ENCODE data around the gene TBC1D24. TPM values are rescaled to one million over a fixed set of nuclear protein-coding genes. Genes with fewer than 3 reads are reported as not detected.

TBC1D24 gene
- total and polyA plus RNA-seq, 7 donors = 3.2 to 8.9 (median 6.0) TPM

DNA sequence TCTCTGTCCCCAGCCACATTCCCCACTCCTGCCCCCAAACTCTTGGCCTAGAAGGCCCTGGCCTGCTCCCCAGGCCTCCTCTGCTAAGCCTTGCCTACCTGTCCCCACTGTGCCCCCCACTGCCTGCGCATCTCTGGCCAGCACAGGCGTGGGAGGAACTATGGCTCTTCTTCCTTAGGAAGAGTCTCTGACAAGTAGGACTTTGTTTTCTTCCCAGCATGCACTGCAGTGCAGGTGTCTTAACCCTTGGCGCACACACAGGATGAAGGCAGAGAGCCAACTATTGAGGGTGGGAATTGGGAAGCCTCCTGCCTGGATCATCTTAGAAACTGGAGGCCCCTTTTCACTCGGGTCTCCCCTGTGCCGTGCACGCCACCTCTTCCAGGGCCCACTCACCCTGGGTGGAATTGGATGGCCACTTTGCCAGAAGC is 48.9 kb downstream of the TBC1D24 start:
- Histone ChIP-seq H3K4me3 (no peak overlapping the region), H3K4me1 (peaks cover 21% of the 10 kb centered on the region), H3K9me3 (no peaks in the 10 kb centered on the region), H3K27ac (no peak overlapping the region), H3K27me3 (ENCODE audit: insufficient read depth in 3 of 3, low read length in 2 of 3) (no peaks in the 10 kb centered on the region), H3K36me3 (ENCODE audit: insufficient read depth in 1 of 2, low read depth in 1 of 2) (peaks cover 0 to 66% of the 10 kb centered on the region in 2 donors)
- ATAC-seq (no peak), DNase-seq (no peak)
- TF ChIP-seq, protein P1, sequence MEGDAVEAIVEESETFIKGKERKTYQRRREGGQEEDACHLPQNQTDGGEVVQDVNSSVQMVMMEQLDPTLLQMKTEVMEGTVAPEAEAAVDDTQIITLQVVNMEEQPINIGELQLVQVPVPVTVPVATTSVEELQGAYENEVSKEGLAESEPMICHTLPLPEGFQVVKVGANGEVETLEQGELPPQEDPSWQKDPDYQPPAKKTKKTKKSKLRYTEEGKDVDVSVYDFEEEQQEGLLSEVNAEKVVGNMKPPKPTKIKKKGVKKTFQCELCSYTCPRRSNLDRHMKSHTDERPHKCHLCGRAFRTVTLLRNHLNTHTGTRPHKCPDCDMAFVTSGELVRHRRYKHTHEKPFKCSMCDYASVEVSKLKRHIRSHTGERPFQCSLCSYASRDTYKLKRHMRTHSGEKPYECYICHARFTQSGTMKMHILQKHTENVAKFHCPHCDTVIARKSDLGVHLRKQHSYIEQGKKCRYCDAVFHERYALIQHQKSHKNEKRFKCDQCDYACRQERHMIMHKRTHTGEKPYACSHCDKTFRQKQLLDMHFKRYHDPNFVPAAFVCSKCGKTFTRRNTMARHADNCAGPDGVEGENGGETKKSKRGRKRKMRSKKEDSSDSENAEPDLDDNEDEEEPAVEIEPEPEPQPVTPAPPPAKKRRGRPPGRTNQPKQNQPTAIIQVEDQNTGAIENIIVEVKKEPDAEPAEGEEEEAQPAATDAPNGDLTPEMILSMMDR (IDR thresholded peaks at IDR 0.05) = no peak
- WGBS, 3 donors = 88 to 91% (median 89%) methylated on average over 6 of the region's 6 CpGs
- intact Hi-C loops (cut with DNase I) = no loop called here

DNA sequence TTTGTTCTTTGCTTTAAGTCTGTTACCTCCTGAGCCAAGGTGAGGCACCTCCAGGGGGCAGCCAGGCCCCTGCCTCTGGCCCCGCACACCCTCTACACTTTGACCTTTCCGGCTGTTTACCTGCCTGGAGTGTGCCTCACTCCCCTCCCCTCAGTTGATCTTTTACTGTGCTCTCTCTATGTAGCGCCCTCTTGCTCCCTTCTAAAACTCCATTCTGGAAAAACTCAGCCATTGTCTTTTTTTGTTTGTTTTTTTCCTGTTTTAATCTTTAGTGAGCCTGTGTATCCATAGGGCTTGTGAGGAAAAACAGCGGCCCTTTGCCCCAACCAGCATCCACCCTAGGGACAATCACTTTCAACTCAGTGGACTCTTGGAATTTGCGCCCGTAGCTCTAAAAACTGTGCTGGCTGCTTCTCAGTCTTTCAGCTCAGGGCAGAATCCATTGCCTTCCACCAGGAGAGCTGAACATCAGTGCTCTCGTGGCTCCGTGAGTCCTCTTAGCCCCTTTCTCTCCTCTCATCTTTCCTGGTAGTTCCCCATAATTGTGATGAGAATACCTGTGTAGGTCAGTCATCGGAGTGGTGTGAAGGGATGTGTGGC is 49.5 kb downstream of the TBC1D24 start:
- Histone ChIP-seq H3K4me3 (no peak overlapping the region), H3K27ac (no peak overlapping the region), H3K27me3 (ENCODE audit: insufficient read depth in 3 of 3, low read length in 2 of 3) (no peaks in the 10 kb centered on the region), H3K36me3 (ENCODE audit: insufficient read depth in 1 of 2, low read depth in 1 of 2) (peaks cover 0 to 69% of the 10 kb centered on the region in 2 donors), H3K4me1 (peaks cover 15% of the 10 kb centered on the region), H3K9me3 (no peaks in the 10 kb centered on the region)
- DNase-seq = no peak
- TF ChIP-seq, protein P1 (IDR thresholded peaks at IDR 0.05) = no peak
- intact Hi-C loops (cut with DNase I) = no loop called here
- no peak for ATAC-seq
- WGBS, 3 donors = 95 to 96% (median 96%) methylated on average over 9 of the region's 9 CpGs

DNA sequence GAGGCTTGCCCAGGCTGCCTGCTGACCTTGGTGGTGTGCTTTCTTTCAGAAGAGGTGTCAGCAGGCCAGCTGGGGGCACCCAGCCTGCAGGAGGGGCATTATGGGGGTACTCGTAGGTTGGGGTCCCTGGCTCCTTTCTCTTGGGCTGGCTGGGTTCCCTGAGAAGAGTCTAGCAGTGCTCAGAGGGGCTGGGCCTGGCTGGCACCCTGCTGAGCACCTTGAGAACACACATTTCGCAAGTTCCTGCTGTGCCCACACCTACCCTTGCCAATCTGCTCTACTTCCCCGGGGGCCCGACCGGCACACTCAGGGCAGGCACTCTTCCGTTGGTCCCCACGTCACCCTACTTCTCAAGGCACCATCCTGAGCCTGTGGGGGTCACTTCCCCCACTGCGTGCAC is 51.2 kb downstream of the TBC1D24 start:
- peaks cover 0 to 68% of the 10 kb centered on the region in 2 donors for H3K36me3 ChIP-seq (ENCODE audit: insufficient read depth in 1 of 2, low read depth in 1 of 2)
- 89 to 92% (median 90%) methylated on average over 8 of the region's 8 CpGs for WGBS, 3 donors

DNA sequence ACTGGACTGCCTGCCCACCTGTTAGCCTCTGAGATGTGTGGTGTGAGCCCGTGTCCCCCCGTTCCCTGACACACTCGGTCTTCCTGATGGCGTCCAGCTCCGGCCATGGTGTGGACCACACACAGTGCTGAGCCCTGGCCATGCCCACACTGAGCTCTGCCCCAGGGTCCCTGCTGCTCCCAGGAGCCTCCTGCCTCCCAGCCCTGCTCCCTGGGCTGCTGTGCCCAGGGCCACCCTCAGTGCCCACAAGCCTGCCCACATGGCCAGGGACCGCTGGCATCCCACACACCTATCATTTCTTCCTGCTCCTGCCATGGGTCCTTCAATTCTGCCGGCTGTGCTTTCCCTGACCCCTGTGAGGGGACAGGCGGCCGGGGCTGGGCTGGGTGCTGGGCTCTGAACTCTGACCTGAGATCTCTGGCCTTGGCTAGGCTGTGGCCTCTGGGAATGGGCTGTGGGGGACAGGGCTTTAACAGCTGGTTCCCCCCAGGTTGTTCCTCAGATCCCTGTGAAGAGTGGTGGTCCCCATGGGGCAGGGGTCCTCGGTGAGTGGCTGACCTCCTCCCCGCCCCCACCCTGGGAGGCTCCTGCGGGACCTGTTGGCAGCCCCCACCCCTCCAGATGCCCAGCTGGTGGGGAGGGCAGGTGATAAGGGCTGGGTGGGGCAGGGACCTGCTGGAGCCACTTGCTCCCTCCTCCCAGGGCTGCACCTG is 52.3 kb downstream of the TBC1D24 start:
- Histone ChIP-seq H3K9me3 (no peaks in the 10 kb centered on the region), H3K27ac (no peak overlapping the region), H3K4me1 (peaks cover 7% of the 10 kb centered on the region), H3K4me3 (no peak overlapping the region), H3K27me3 (ENCODE audit: insufficient read depth in 3 of 3, low read length in 2 of 3) (no peaks in the 10 kb centered on the region), H3K36me3 (ENCODE audit: insufficient read depth in 1 of 2, low read depth in 1 of 2) (peaks cover 0 to 65% of the 10 kb centered on the region in 2 donors)
- intact Hi-C loops (cut with DNase I) = no loop called here
- ATAC-seq (no peak), DNase-seq (no peak)
- WGBS, 3 donors = 81 to 89% (median 84%) methylated on average over 11 to 12 of the region's 12 CpGs
- TF ChIP-seq, protein P1 (IDR thresholded peaks at IDR 0.05) = no peak

More for the DNA sequence above, 51.2 kb downstream of the TBC1D24 start:
- no peaks in the 10 kb centered on the region for H3K27me3 ChIP-seq (ENCODE audit: insufficient read depth in 3 of 3, low read length in 2 of 3)
- H3K4me1 ChIP-seq = peaks cover 9% of the 10 kb centered on the region
- intact Hi-C loops (cut with DNase I) = no loop called here
- DNase-seq (no peak), ATAC-seq (no peak)
- no peaks in the 10 kb centered on the region for H3K9me3 ChIP-seq
- H3K4me3 ChIP-seq = no peak overlapping the region
- TF ChIP-seq, protein P1 (IDR thresholded peaks at IDR 0.05) = no peak
- H3K27ac ChIP-seq = no peak overlapping the region
